Measurements from ENCODE around the gene STAT3.

- no peak for TF ChIP-seq POLR2AphosphoS5 (IDR thresholded peaks at IDR 0.05; ENCODE audit: low read depth, low read length)
- no peak for TF ChIP-seq EZH2 (IDR thresholded peaks at IDR 0.05)
- TF ChIP-seq EGR1 (IDR thresholded peaks at IDR 0.05; ENCODE audit: low read depth) = no peak
- no peak for TF ChIP-seq REST (IDR thresholded peaks at IDR 0.05; ENCODE audit: low read depth)
- no peak for TF ChIP-seq POLR2A (IDR thresholded peaks at IDR 0.05; ENCODE audit: borderline replicate concordance, extremely low read depth, insufficient read depth, insufficient read length)
- TF ChIP-seq CEBPB (IDR thresholded peaks at IDR 0.05; ENCODE audit: low read depth) = no peak
- no peak for TF ChIP-seq SIN3A (IDR thresholded peaks at IDR 0.05; ENCODE audit: low read depth)
- no peak for TF ChIP-seq JUND (IDR thresholded peaks at IDR 0.05)
- no peak for TF ChIP-seq CTCF (IDR thresholded peaks at IDR 0.05 in 2 of 3, conservative IDR thresholded peaks at IDR 0.05 in 1 of 3; ENCODE audit: borderline replicate concordance in 1 of 3, insufficient read depth in 1 of 3, low read depth in 2 of 3, low read length in 2 of 3)
- no peak for TF ChIP-seq ZBTB33 (IDR thresholded peaks at IDR 0.05; ENCODE audit: extremely low read depth, insufficient replicate concordance, low read length)
- no peak for TF ChIP-seq CBX3 (IDR thresholded peaks at IDR 0.05; ENCODE audit: low read depth)
- no peak for TF ChIP-seq YY1 (IDR thresholded peaks at IDR 0.05; ENCODE audit: extremely low read depth, insufficient replicate concordance, low read depth, low read length)
- TF ChIP-seq RAD21 (IDR thresholded peaks at IDR 0.05; ENCODE audit: low read depth) = no peak
Measured at GRCh38 chr17:42312035-42312284, 76.3 kb downstream of the STAT3 start.
